HepG2 (cell line): ENCODE measurements around the gene DDN. TPM values are rescaled to one million over a fixed set of nuclear protein-coding genes. Genes with fewer than 3 reads are reported as not detected.

Experiments
- EZH2 ChIP-seq: conservative IDR thresholded peaks from 2 replicates; pipeline ENCODE4 v1.6.1; 2012; ENCODE audit warnings: mild to moderate bottlenecking, low read depth, low read length, moderate library complexity
- IKZF1 ChIP-seq: fragments of 450-650 bp; IDR thresholded peaks from 2 replicates; pipeline ENCODE4 v1.7.1; 2016
- KDM5A ChIP-seq: fragments of 200-600 bp; sonication (generic); IDR thresholded peaks from 2 replicates; pipeline ENCODE4 v1.7.0; 2018; ENCODE audit warnings: antibody characterized with exemption, mild to moderate bottlenecking, low read length, borderline replicate concordance
- MLX ChIP-seq: IDR thresholded peaks from 2 replicates; pipeline ENCODE4 v1.6.1; 2016
- MZF1 ChIP-seq: sonication (generic); formaldehyde crosslinking; IDR thresholded peaks from 2 replicates; pipeline ENCODE4 v1.8.1; 2023; ENCODE audit warnings: mild to moderate bottlenecking, missing genetic modification reagents, borderline replicate concordance
- REPIN1 ChIP-seq: sonication (generic); formaldehyde crosslinking; IDR thresholded peaks from 2 replicates; pipeline ENCODE4 v1.8.0; 2022; ENCODE audit warnings: missing genetic modification reagents, low read depth, mild to moderate bottlenecking, borderline replicate concordance
- SOX13 ChIP-seq, 3 experiments: fragments of 450-650 bp in 1 of 3; sonication (generic) in 1 of 3; formaldehyde crosslinking in 1 of 3; IDR thresholded peaks in 2 of 3; conservative IDR thresholded peaks in 1 of 3; 2 replicates each; pipeline versions ENCODE4 v1.5.0 to v1.6.1; 2016 to 2020; ENCODE audit warnings: antibody characterized with exemption in 1 of 3, mild to moderate bottlenecking in 1 of 3, missing compliant biosample characterization in 1 of 3, missing genetic modification reagents in 1 of 3, moderate library complexity in 1 of 3
- SUZ12 ChIP-seq: fragments of 150-350 bp; IDR thresholded peaks from 2 replicates; pipeline ENCODE4 v1.6.1; 2014; ENCODE audit warnings: low read depth, low read length
- TEF ChIP-seq: sonication (generic); formaldehyde crosslinking; IDR thresholded peaks from 2 replicates; pipeline ENCODE4 v1.5.0; 2020; ENCODE audit warnings: missing genetic modification reagents
- TFAP4 ChIP-seq: sonication (generic); IDR thresholded peaks from 2 replicates; pipeline ENCODE4 v1.6.1; 2016; ENCODE audit warnings: low read depth, borderline replicate concordance
- ZBTB7A ChIP-seq: sonication (generic); formaldehyde crosslinking; IDR thresholded peaks from 2 replicates; pipeline ENCODE4 v1.8.0; 2022; ENCODE audit warnings: mild to moderate bottlenecking, missing genetic modification reagents
- ZEB1 ChIP-seq: IDR thresholded peaks from 2 replicates; pipeline ENCODE4 v1.6.1; 2012; ENCODE audit warnings: mild to moderate bottlenecking, low read depth, inconsistent platforms; ENCODE audit not compliant: insufficient replicate concordance
- ZNF124 ChIP-seq: sonication (generic); formaldehyde crosslinking; IDR thresholded peaks from 2 replicates; pipeline ENCODE4 v1.4.0; 2020; ENCODE audit warnings: missing genetic modification reagents
- ZNF142 ChIP-seq: sonication (generic); formaldehyde crosslinking; IDR thresholded peaks from 2 replicates; pipeline ENCODE4 v1.4.0; 2020; ENCODE audit warnings: missing genetic modification reagents
- ZNF563 ChIP-seq: sonication (generic); formaldehyde crosslinking; IDR thresholded peaks from 2 replicates; pipeline ENCODE4 v1.8.0; 2022; ENCODE audit warnings: mild to moderate bottlenecking, moderate library complexity, missing genetic modification reagents
- ZNF574 ChIP-seq: sonication (generic); formaldehyde crosslinking; IDR thresholded peaks from 2 replicates; pipeline ENCODE4 v1.4.0; 2020; ENCODE audit warnings: missing genetic modification reagents
- ZNF605 ChIP-seq: sonication (generic); formaldehyde crosslinking; IDR thresholded peaks from 2 replicates; pipeline ENCODE4 v1.8.0; 2022; ENCODE audit warnings: mild to moderate bottlenecking, missing genetic modification reagents
- ZNF709 ChIP-seq: sonication (generic); formaldehyde crosslinking; IDR thresholded peaks from 2 replicates; pipeline ENCODE4 v1.5.0; 2020; ENCODE audit warnings: mild to moderate bottlenecking, missing genetic modification reagents
- polyA plus RNA-seq, 8 experiments: library from polyadenylated mRNA; depleted of rRNA in 3 of 8; stranded (reverse) in 7 of 8; unstranded in 1 of 8; fragments of >200 nt; fragmentation: Illumina TruSeq in 4 of 8; extraction: Trizol in 4 of 8; gene quantifications; 2 replicates each; pipeline versions ENCODE4 v1.2.1 to v1.2.3, GENCODE V29; 2011 to 2016; ENCODE audit warnings: low read depth in 4 of 8, missing spikeins in 1 of 8, mixed read lengths in 1 of 8; ENCODE audit not compliant: insufficient read depth in 1 of 8
- total RNA-seq, 5 experiments: library from RNA; depleted of rRNA; stranded (reverse); fragments of >200 nt; fragmentation: Illumina TruSeq; extraction: Trizol; gene quantifications; 2 replicates each; pipeline ENCODE4 v1.2.3, GENCODE V29; 2016; ENCODE audit warnings: low read depth in 1 of 5

Gene DDN
- total and polyA plus RNA-seq, 2 of the 13 experiments (the other 11 are each of a cell fraction or from before 2014, with no cell fraction given): 0.24 to 0.53 TPM

- TF ChIP-seq ZNF142 (CRISPR knock-in tag) (no peak), REPIN1 (CRISPR knock-in tag) (no peak), ZNF574 (CRISPR knock-in tag) (no peak; the same call in 1 of the 2 replicates), ZNF709 (CRISPR knock-in tag) (0 out of 2 replicates have a peak, but pooled peaks have one; percentile 37), ZEB1 (no peak), TFAP4 (no peak), ZBTB7A (CRISPR knock-in tag) (no peak), MLX (CRISPR knock-in tag) (no peak), TEF (CRISPR knock-in tag) (no peak), MZF1 (CRISPR knock-in tag) (no peak), IKZF1 (no peak), KDM5A (no peak), SOX13 (IDR thresholded peaks at IDR 0.05) (no peak), SOX13 (CRISPR knock-in tag; conservative IDR thresholded peaks at IDR 0.05 in 1 of 2, IDR thresholded peaks at IDR 0.05 in 1 of 2) (no peak), ZNF605 (CRISPR knock-in tag) (no peak), SUZ12 (no peak), ZNF124 (CRISPR knock-in tag) (no peak), ZNF563 (0 out of 2 replicates have a peak, but pooled peaks have one; percentile 33), EZH2 (peak; percentile 81; the same call in 1 of the 2 replicates)
These were observed 29.1 kb downstream of the DDN start (continued) for GRCh38 chr12:48969833-48970701.
